GM23338 (cell line): ENCODE results near the gene SFT2D3. TPM values are rescaled to one million over a fixed set of nuclear protein-coding genes. Genes with fewer than 3 reads are reported as not detected.

Experiments used
- ATAC-seq: fragments of 200-7000 bp; cut with Tn5 transposase; 3 replicates; pipeline ENCODE4 v1.9.1; 2020
- DNase-seq: peaks from one replicate; pipeline ENCODE4 v3.0.0-alpha.2; 2015; ENCODE audit warnings: low spot score
- H2AFZ ChIP-seq: fragments of 200-600 bp; sonication (generic); 2 replicates; pipeline ENCODE4 v1.8.0; 2016; ENCODE audit warnings: antibody characterized with exemption, mild to moderate bottlenecking, moderate library complexity
- H3F3A ChIP-seq: fragments of 200-600 bp; sonication (generic); replicated peaks from 2 replicates; pipeline ENCODE4 v1.8.0; 2017; ENCODE audit warnings: antibody characterized with exemption, mixed run types, low read depth
- H3K27ac ChIP-seq: fragments of 200-600 bp; sonication (generic); 2 replicates; pipeline ENCODE4 v1.6.1; 2016; ENCODE audit warnings: low read depth
- H3K27me3 ChIP-seq: fragments of 200-600 bp; sonication (generic); 2 replicates; pipeline ENCODE4 v1.8.0; 2016; ENCODE audit warnings: mild to moderate bottlenecking, mixed run types, moderate library complexity; ENCODE audit not compliant: insufficient read depth
- H3K36me3 ChIP-seq: fragments of 200-600 bp; sonication (generic); 2 replicates; pipeline ENCODE4 v1.8.0; 2016; ENCODE audit warnings: mild to moderate bottlenecking; ENCODE audit not compliant: insufficient read depth
- H3K4me1 ChIP-seq: fragments of 200-600 bp; sonication (generic); 2 replicates; pipeline ENCODE4 v1.8.0; 2016; ENCODE audit warnings: mild to moderate bottlenecking, moderate library complexity; ENCODE audit not compliant: insufficient read depth
- H3K4me2 ChIP-seq: fragments of 200-600 bp; sonication (generic); 2 replicates; pipeline ENCODE4 v1.7.1; 2017; ENCODE audit warnings: mixed run types
- H3K4me3 ChIP-seq: fragments of 200-600 bp; sonication (generic); 2 replicates; pipeline ENCODE4 v1.6.1; 2016; ENCODE audit warnings: mixed run types
- H3K79me2 ChIP-seq: fragments of 200-600 bp; sonication (generic); replicated peaks from 2 replicates; pipeline ENCODE4 v1.8.0; 2017; ENCODE audit warnings: mild to moderate bottlenecking; ENCODE audit not compliant: insufficient read depth
- H3K9me2 ChIP-seq: fragments of 200-600 bp; sonication (generic); 2 replicates; pipeline ENCODE4 v1.8.0; 2017; ENCODE audit not compliant: insufficient read depth
- H4K20me1 ChIP-seq: fragments of 200-600 bp; sonication (generic); replicated peaks from 2 replicates; pipeline ENCODE4 v1.8.0; 2017; ENCODE audit warnings: mild to moderate bottlenecking; ENCODE audit not compliant: insufficient read depth
- H3K27ac Mint-ChIP-seq: 2 replicates; pipeline ENCODE4 v1.8.0; 2020; ENCODE audit warnings: inconsistent platforms, mild to moderate bottlenecking, moderate library complexity, mixed read lengths
- H3K27me3 Mint-ChIP-seq: 3 replicates; pipeline ENCODE4 v1.8.0; 2022; ENCODE audit warnings: low read depth, mild to moderate bottlenecking, moderate library complexity, mixed read lengths, inconsistent platforms; ENCODE audit not compliant: insufficient read depth, poor library complexity
- H3K36me3 Mint-ChIP-seq: 3 replicates; pipeline ENCODE4 v1.8.0; 2021; ENCODE audit warnings: low read depth, mild to moderate bottlenecking, inconsistent platforms, moderate library complexity, mixed read lengths
- H3K4me1 Mint-ChIP-seq: 3 replicates; pipeline ENCODE4 v1.8.0; 2020; ENCODE audit warnings: mild to moderate bottlenecking, inconsistent platforms, mixed read lengths
- H3K4me3 Mint-ChIP-seq: 3 replicates; pipeline ENCODE4 v1.8.0; 2021; ENCODE audit warnings: moderate library complexity, mild to moderate bottlenecking, inconsistent platforms, mixed read lengths
- H3K9me3 Mint-ChIP-seq: 3 replicates; pipeline ENCODE4 v1.8.0; 2020; ENCODE audit warnings: moderate library complexity, mild to moderate bottlenecking, inconsistent platforms, mixed read lengths
- CREB1 ChIP-seq: fragments of 250-450 bp; sonication (Bioruptor Pico); IDR thresholded peaks from 2 replicates; pipeline ENCODE4 v1.5.0; 2020; ENCODE audit warnings: low read depth, mild to moderate bottlenecking, moderate library complexity
- polyA plus RNA-seq: library from polyadenylated mRNA; unstranded; fragments of >200 nt; fragmentation: Nextera tagmentation; extraction: Ambion mirVana; gene quantifications from 2 replicates; pipeline ENCODE4 v1.2.1, GENCODE V29; 2016
- total RNA-seq: library from RNA; depleted of rRNA; stranded (reverse); fragments of >200 nt; shearing (Covaris generic); gene quantifications from 2 replicates; pipeline ENCODE4 v1.2.3, GENCODE V29; 2014
- TF ChIP-seq, protein P1 (sequence below): fragments of 250-450 bp; sonication (Bioruptor Pico); IDR thresholded peaks from 2 replicates; pipeline ENCODE4 v1.5.0; 2020; ENCODE audit warnings: mild to moderate bottlenecking, moderate library complexity
- TF ChIP-seq, protein P2 (sequence below), 2 experiments: fragments of 200-600 bp in 1 of 2; sonication (generic) in 1 of 2; conservative IDR thresholded peaks; 2 replicates each; pipeline versions ENCODE4 v1.5.1 to v1.6.1; 2016 to 2017; ENCODE audit warnings: antibody characterized with exemption in 2 of 2, low read depth in 2 of 2, mild to moderate bottlenecking in 2 of 2, moderate library complexity in 1 of 2

SFT2D3 gene
- total and polyA plus RNA-seq, 2 experiments from 2014 or later = 13.7 TPM; not detected in 1

GRCh38 chr2:127743477-127744026 lies 42.3 kb downstream of the SFT2D3 start:
- Histone ChIP-seq H3K27ac (no peak overlapping the region), H3K4me1 (no peaks in the 10 kb centered on the region), H3K79me2 (0 out of 2 replicates have a peak, but pooled peaks cover 3% of the 10 kb centered on the region), H4K20me1 (peaks cover 15% of the 10 kb centered on the region; the same call in 1 of the 2 replicates), H3K36me3 (peaks cover 7% of the 10 kb centered on the region; the same call in 1 of the 2 replicates), H3K9me2 (no peaks in the 10 kb centered on the region), H3F3A (no peaks in the 10 kb centered on the region), H3K4me2 (no peak overlapping the region), H3K4me3 (no peak overlapping the region), H3K27me3 (no peaks in the 10 kb centered on the region), H2AFZ (no peak overlapping the region)
- no peaks in the 10 kb centered on the region for H3K9me3 Mint-ChIP-seq
- no peaks in the 10 kb centered on the region for H3K4me1 Mint-ChIP-seq
- H3K27me3 Mint-ChIP-seq = peaks cover 4% of the 10 kb centered on the region
- H3K36me3 Mint-ChIP-seq = no peaks in the 10 kb centered on the region; the same call in 1 of the 3 replicates
- DNase-seq = peak; percentile 24
- ATAC-seq = no peak
- H3K4me3 Mint-ChIP-seq = no peak overlapping the region
- H3K27ac Mint-ChIP-seq = no peak overlapping the region
- TF ChIP-seq CREB1 (CRISPR knock-in tag) = no peak
- TF ChIP-seq, protein P1, sequence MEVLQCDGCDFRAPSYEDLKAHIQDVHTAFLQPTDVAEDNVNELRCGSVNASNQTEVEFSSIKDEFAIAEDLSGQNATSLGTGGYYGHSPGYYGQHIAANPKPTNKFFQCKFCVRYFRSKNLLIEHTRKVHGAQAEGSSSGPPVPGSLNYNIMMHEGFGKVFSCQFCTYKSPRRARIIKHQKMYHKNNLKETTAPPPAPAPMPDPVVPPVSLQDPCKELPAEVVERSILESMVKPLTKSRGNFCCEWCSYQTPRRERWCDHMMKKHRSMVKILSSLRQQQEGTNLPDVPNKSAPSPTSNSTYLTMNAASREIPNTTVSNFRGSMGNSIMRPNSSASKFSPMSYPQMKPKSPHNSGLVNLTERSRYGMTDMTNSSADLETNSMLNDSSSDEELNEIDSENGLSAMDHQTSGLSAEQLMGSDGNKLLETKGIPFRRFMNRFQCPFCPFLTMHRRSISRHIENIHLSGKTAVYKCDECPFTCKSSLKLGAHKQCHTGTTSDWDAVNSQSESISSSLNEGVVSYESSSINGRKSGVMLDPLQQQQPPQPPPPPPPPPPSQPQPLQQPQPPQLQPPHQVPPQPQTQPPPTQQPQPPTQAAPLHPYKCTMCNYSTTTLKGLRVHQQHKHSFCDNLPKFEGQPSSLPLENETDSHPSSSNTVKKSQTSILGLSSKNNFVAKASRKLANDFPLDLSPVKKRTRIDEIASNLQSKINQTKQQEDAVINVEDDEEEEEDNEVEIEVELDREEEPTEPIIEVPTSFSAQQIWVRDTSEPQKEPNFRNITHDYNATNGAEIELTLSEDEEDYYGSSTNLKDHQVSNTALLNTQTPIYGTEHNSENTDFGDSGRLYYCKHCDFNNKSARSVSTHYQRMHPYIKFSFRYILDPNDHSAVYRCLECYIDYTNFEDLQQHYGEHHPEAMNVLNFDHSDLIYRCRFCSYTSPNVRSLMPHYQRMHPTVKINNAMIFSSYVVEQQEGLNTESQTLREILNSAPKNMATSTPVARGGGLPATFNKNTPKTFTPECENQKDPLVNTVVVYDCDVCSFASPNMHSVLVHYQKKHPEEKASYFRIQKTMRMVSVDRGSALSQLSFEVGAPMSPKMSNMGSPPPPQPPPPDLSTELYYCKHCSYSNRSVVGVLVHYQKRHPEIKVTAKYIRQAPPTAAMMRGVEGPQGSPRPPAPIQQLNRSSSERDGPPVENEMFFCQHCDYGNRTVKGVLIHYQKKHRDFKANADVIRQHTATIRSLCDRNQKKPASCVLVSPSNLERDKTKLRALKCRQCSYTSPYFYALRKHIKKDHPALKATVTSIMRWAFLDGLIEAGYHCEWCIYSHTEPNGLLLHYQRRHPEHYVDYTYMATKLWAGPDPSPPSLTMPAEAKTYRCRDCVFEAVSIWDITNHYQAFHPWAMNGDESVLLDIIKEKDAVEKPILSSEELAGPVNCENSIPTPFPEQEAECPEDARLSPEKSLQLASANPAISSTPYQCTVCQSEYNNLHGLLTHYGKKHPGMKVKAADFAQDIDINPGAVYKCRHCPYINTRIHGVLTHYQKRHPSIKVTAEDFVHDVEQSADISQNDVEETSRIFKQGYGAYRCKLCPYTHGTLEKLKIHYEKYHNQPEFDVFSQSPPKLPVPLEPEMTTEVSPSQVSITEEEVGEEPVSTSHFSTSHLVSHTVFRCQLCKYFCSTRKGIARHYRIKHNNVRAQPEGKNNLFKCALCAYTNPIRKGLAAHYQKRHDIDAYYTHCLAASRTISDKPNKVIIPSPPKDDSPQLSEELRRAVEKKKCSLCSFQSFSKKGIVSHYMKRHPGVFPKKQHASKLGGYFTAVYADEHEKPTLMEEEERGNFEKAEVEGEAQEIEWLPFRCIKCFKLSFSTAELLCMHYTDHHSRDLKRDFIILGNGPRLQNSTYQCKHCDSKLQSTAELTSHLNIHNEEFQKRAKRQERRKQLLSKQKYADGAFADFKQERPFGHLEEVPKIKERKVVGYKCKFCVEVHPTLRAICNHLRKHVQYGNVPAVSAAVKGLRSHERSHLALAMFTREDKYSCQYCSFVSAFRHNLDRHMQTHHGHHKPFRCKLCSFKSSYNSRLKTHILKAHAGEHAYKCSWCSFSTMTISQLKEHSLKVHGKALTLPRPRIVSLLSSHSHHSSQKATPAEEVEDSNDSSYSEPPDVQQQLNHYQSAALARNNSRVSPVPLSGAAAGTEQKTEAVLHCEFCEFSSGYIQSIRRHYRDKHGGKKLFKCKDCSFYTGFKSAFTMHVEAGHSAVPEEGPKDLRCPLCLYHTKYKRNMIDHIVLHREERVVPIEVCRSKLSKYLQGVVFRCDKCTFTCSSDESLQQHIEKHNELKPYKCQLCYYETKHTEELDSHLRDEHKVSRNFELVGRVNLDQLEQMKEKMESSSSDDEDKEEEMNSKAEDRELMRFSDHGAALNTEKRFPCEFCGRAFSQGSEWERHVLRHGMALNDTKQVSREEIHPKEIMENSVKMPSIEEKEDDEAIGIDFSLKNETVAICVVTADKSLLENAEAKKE (CRISPR knock-in tag) = no peak
- TF ChIP-seq, protein P2, sequence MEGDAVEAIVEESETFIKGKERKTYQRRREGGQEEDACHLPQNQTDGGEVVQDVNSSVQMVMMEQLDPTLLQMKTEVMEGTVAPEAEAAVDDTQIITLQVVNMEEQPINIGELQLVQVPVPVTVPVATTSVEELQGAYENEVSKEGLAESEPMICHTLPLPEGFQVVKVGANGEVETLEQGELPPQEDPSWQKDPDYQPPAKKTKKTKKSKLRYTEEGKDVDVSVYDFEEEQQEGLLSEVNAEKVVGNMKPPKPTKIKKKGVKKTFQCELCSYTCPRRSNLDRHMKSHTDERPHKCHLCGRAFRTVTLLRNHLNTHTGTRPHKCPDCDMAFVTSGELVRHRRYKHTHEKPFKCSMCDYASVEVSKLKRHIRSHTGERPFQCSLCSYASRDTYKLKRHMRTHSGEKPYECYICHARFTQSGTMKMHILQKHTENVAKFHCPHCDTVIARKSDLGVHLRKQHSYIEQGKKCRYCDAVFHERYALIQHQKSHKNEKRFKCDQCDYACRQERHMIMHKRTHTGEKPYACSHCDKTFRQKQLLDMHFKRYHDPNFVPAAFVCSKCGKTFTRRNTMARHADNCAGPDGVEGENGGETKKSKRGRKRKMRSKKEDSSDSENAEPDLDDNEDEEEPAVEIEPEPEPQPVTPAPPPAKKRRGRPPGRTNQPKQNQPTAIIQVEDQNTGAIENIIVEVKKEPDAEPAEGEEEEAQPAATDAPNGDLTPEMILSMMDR (conservative IDR thresholded peaks at IDR 0.05; ENCODE audit: low read depth in 2 of 2) = peak in 1 of 2 experiments; percentile 39; a peak in 2 of 4 replicates
